ENCODE results near the gene PPEF1.

DNA sequence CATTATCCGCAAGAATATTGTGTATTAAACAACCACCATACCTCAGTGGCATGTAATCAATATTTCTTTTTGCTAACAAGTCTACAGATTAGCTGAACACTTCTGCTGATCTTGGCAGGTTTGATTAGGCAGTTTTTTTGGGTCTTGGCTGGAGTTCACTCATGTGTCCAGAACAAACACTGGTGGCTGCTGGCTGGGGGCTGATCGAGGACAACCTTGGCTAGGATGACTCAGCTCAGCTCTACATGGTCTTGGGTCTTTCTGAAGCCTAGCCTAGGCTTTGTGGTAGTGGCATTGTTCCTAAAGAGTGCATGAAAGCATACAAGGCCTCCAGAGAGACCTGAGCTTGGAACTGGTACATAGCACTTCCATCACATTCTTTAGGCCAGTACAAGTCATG is 41.1 kb downstream of the PPEF1 start:
- no peak for TF ChIP-seq POLR2A (IDR thresholded peaks at IDR 0.05)
- TF ChIP-seq, protein P1, sequence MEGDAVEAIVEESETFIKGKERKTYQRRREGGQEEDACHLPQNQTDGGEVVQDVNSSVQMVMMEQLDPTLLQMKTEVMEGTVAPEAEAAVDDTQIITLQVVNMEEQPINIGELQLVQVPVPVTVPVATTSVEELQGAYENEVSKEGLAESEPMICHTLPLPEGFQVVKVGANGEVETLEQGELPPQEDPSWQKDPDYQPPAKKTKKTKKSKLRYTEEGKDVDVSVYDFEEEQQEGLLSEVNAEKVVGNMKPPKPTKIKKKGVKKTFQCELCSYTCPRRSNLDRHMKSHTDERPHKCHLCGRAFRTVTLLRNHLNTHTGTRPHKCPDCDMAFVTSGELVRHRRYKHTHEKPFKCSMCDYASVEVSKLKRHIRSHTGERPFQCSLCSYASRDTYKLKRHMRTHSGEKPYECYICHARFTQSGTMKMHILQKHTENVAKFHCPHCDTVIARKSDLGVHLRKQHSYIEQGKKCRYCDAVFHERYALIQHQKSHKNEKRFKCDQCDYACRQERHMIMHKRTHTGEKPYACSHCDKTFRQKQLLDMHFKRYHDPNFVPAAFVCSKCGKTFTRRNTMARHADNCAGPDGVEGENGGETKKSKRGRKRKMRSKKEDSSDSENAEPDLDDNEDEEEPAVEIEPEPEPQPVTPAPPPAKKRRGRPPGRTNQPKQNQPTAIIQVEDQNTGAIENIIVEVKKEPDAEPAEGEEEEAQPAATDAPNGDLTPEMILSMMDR (IDR thresholded peaks at IDR 0.05) = no peak
